NCI-H524 (cell line): ENCODE measurements around the gene LRTM2.

Source experiments
- DNase-seq, 2 experiments: peaks; one replicate each; lab custom pipeline; 2025; lab: John Stamatoyannopoulos, UW

Gene LRTM2

DNA sequence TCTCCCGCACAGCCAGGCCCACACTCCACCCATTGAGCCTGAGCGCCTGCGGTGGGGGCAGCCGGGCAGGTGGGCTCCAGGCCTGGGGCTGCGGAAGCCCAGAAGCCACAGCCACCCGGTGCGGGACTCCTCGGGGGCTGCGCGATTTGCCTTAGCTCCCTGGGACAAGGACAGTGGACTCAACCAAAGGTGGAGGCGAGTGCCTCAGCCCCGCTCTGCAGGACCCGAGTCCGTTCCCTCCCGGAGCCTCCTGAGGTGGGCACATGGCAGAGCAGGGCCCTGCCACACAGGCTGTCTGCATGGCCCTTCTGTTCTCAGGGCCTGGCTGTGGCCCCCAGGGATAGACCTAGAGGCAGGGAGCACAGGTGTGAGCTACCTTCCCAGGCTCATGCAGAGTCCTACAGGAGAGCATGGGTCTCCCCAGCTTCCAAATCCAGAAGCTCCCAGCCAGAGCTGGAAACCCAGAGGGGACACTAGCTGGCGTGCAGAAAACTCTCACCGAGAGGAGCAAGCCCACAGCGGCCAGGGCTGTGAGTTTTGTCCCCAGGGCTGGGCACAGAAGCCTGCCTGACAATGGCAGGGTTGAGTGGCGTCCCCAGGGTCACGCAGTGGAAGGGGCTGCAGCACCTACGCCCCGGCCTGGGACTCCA is 22.2 kb upstream of the LRTM2 start:
- DNase-seq: no peak

GRCh38 chr12:1798641-1799020 is 21.7 kb upstream of the LRTM2 start:
- no peak for DNase-seq

GRCh38 chr12:1799051-1799881 is 21.1 kb upstream of the LRTM2 start:
- DNase-seq: no peak

- DNase-seq: no peak
Observed at GRCh38 chr12:1799882-1800400, 20.4 kb upstream of the LRTM2 start.

DNA sequence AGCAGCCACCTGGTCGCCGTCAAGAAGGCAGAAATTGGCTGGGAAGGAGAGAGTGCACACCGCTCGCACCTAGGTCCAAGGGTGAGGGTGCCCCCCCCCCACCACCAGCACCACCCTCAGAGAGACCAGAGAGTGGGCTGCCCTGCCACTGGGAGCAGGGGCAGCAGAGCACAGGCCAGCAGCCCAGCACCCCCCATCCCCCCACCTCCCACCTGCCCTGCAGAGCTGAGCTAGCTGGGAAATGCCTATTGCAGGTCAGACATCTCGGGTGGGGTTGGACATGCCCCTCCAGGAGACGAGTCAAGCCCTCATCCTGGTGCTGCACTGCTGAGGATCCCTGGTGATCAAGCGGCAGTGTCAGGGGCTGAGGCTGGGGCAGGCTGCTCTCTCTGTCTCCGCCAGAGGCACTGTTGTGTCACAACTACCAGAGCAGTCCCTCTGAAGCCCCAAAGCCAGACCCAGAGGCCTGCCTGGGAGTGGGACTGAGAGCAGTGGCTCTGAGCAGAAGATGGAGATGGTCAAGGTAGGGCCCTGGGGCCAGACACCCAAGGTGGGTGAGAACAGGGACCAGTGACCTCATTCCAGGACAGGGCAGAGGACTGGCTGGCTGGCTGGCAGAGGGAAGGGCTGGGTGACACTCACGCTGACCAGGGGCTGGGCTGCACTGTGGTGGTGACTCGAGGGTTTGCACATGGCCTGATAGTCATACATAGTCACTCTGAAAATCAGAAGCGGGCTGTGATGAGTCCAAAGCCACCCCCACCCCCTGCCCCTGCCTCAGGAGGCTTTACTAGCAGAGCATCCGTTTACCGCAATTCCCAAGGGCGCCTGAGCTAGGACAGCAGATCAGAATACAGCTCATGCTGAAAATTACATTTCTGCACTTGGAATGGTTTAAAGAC is 19.7 kb upstream of the LRTM2 start:
- no peak for DNase-seq

GRCh38 chr12:1801303-1801975 is 18.9 kb upstream of the LRTM2 start:
- DNase-seq: no peak

DNA sequence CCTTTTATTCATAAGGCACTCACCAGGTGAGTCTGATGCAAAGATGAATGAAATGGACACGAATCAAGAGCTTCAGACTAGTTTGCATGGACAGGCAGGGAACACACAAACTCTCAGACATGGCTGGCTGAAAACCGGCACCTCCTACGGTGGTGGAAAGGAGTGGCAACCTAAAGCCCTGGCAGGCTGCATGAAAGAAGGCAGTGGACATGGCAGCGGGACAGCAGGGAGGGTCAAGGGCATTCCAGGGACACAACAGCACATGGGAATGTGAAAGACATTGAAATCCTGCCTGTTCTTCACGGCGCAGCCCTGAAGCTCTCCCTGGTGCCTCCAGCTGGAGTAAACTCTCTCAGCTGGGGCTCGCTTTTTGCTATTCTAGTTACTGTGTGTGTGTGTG is 16.6 kb upstream of the LRTM2 start:
- DNase-seq: no peak

DNA sequence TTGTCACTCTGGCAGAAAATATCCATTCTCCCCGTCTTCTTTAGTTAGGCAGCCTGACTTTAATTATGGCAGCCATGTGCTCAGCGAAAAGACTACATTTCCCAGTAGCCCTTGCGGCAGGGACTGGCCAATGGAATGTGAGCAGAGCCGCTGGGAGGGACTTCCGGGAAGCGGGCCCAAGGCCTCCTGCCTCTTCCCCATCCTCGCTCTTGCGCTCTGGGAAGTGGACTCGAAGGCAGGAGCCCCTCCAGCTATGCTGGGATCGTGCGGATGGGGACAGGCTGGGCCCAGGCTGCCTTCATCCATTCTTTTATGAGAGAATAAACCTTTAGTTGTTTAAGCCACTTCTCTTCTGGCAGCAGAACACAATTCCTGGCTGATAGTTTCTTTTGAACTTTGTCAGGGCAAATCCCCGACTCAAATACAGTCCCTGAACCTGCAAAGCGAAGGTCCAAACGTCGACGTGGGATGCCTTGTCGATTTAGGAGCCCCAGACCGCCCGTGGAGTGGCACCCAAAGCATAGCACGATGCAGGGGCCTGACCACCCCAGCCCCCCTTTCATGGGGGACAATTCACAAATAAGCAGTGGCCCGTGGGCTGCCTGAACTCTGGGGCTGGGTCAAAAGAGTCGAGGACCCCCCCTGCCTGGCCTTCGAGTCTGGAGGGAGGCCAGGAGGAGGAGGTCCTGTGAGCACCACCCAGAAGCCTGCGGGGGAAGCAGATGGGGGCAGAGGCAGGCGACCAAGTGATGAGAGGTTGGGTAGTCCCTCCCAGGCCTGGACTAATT is 15.6 kb upstream of the LRTM2 start:
- DNase-seq: peak; percentile 59 to 88

DNA sequence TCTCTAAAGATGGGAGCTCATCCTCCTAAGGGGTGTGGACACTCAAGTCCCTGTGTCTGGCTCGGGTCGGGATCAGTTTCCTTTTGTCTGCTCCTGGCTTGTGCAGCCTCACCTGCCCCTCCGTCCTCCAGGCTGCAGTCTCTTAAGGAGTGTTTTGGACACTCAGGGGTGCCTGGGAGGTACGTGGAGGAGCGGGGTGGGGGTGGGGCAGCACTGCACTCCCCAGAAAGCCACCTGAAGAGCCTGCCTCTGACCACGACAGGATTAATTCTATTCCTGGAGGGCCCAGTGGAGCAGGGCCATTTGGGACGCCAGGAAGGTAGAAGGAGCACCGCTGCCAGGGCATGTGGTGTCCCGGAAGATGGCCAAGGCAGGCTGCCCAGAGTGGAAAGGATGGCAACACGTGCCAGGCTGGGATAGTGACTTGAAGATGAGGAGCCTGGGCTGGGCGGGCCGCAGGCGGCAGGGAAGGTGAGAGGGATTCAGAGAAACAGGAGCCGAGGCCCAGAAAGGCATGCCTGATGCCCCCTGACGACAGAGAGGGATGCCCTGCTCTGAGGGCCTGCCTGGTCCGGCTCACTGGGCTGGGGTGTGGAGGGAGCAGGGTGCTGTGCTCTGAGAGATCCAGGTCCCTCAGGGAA is 14.8 kb upstream of the LRTM2 start:
- no peak for DNase-seq

DNA sequence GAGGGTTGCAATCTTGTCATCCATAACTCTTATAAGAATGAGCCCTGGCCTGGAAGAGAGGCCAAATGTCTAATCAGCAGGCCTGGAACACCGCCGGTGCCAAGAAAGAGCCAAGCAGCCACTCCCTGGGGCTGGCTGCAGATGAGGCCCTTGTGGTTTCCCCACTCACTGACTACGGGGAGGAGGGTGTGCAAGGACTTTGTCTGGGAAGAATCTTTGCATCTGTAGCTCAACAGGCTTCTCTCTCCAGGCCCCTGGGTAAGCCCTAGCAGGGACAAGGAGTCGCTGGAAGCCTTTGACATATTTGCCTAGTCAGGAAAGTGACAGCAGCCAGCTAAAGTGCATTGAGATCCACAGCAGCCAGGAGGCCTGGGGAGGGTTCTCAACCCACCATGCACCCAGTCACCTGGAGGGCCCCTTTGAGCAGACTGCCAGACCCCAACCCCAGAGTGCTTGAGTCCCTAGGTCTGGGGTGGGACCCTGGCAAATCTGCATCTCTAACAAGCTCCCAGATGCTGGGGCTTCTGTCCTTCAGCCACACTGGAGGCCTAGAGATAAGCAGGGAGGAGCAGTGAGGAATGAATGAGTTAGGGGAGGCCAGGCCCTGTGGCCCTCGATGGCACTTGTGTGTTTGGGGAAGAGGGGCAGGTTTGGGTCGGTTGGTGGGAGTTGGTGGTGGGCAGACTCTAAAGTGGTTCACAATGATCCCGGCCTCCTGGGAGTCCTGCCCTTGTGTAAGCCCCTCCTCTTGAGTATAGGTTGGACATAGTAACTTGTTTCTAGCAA is 13.9 kb upstream of the LRTM2 start:
- DNase-seq: no peak

DNA sequence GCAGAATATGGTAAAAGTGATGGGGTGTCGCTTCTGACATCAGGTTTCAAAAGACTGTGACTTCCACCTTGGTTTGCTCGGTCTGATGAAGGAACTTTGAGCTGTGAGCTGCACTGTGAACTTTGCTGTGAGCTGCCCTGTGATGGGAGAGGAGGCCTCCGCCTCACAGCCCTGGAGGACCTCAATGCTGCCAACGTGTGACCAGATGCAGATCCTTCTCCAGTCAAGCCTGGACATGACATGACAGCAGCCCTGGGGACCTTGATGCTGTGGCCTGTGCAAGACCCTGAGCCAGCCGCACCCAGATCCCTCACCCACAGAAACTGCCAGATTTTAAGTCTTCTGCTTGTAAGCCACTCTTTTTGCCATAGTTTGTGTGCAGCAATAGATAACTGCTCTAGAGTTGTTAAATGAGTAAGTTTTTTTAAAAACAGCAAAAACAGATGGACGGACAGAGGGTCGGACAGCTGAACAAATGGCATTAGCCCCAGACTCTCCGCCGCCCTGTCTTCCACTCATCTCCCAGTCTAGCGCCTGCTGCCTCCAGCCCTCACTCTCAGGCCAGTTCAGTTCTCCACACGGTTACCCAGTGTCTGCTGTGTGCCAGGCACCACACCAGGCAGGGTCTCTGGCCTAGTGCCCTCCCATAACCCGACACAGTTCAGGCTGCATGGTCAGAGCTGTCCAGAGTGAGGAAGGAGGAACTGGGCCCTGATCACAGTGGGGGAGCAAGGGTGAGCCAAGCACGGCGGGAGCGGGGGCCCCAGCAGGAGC is 13.1 kb upstream of the LRTM2 start:
- no peak for DNase-seq

- no peak for DNase-seq
Observed at GRCh38 chr12:1808036-1808797, 12.1 kb upstream of the LRTM2 start.

DNA sequence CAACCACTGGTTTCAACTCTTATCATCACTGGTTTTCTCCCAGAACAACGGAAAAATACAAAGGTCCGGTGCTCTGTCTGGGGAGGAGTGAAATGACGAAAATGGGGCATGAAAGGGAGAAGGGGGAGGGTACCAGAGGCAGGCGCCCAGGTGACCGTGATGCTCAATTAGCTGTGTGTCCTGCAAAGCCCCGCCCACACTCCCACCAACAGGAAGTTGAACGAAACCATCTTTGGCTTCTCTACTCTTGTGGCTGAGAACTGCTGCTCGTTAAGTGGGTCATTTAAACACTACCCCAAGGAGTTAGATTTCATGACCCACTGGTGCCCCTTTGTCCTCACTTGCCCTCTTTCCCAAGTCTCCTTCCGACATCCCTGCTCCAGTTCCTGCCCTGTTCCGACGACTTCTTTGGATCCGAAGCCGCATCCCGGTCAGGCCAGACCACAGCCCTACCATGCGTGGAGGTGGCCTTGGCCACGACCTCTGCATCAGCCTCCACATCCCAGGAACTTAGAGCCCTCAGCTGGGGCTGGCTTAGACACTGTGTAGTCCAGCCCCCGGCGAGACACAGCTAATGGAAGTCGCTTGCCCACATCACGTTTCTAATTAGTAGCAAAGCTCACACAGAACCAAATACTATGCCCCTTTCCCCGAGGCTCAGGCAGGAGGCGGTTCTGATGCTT is 11.4 kb upstream of the LRTM2 start:
- no peak for DNase-seq

GRCh38 chr12:1809591-1810190 is 10.7 kb upstream of the LRTM2 start:
- DNase-seq: no peak

DNA sequence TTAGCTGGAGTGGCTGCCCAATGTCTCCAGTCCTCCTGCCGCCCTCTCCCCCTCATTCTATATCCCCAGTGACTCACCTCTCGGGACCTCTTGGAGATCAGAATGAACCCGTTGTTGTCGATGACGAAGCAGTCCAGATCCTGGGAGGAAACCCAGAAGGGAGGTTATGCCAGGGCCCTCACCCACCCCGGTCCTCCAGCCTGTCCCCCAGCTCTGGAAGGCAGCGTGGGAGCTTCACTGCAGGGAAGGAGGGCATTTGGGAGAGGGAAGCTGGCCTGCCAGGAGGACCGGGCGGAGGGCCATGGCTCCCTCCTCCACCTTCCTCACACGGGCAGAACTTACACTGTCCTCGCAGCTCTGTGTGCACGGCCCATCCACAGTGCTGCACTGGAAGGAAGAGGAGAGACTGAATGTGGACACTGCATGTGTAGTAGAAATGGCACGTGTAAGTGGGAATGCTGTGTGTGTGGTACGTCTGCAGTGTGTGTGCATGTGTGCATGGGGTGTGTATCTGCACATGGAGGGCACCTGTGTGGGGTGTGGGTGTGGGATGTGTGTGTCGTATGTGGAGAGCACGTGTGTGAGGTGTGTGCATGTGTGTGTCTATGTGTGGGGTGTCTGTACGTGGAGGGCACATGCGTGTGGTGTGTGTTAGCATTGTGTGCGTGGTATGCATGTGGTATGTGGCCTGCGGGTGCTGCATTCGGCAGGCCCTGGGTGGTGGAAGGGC is 10.0 kb upstream of the LRTM2 start:
- DNase-seq: no peak

- no peak for DNase-seq
Observed at GRCh38 chr12:1810931-1811280, 9.5 kb upstream of the LRTM2 start.
